GM23338 (cell line): Measurements from ENCODE around the gene TCERG1L. TPM values are rescaled to one million over a fixed set of nuclear protein-coding genes. Genes with fewer than 3 reads are reported as not detected.

Experiments
- ATAC-seq: fragments of 200-7000 bp; cut with Tn5 transposase; 3 replicates; pipeline ENCODE4 v1.9.1; 2020
- DNase-seq: peaks from one replicate; pipeline ENCODE4 v3.0.0-alpha.2; 2015; ENCODE audit warnings: low spot score
- H2AFZ ChIP-seq: fragments of 200-600 bp; sonication (generic); 2 replicates; pipeline ENCODE4 v1.8.0; 2016; ENCODE audit warnings: antibody characterized with exemption, mild to moderate bottlenecking, moderate library complexity
- H3F3A ChIP-seq: fragments of 200-600 bp; sonication (generic); replicated peaks from 2 replicates; pipeline ENCODE4 v1.8.0; 2017; ENCODE audit warnings: antibody characterized with exemption, mixed run types, low read depth
- H3K27ac ChIP-seq: fragments of 200-600 bp; sonication (generic); 2 replicates; pipeline ENCODE4 v1.6.1; 2016; ENCODE audit warnings: low read depth
- H3K27me3 ChIP-seq: fragments of 200-600 bp; sonication (generic); 2 replicates; pipeline ENCODE4 v1.8.0; 2016; ENCODE audit warnings: mild to moderate bottlenecking, mixed run types, moderate library complexity; ENCODE audit not compliant: insufficient read depth
- H3K36me3 ChIP-seq: fragments of 200-600 bp; sonication (generic); 2 replicates; pipeline ENCODE4 v1.8.0; 2016; ENCODE audit warnings: mild to moderate bottlenecking; ENCODE audit not compliant: insufficient read depth
- H3K4me1 ChIP-seq: fragments of 200-600 bp; sonication (generic); 2 replicates; pipeline ENCODE4 v1.8.0; 2016; ENCODE audit warnings: mild to moderate bottlenecking, moderate library complexity; ENCODE audit not compliant: insufficient read depth
- H3K4me2 ChIP-seq: fragments of 200-600 bp; sonication (generic); 2 replicates; pipeline ENCODE4 v1.7.1; 2017; ENCODE audit warnings: mixed run types
- H3K4me3 ChIP-seq: fragments of 200-600 bp; sonication (generic); 2 replicates; pipeline ENCODE4 v1.6.1; 2016; ENCODE audit warnings: mixed run types
- H3K79me2 ChIP-seq: fragments of 200-600 bp; sonication (generic); replicated peaks from 2 replicates; pipeline ENCODE4 v1.8.0; 2017; ENCODE audit warnings: mild to moderate bottlenecking; ENCODE audit not compliant: insufficient read depth
- H3K9me2 ChIP-seq: fragments of 200-600 bp; sonication (generic); 2 replicates; pipeline ENCODE4 v1.8.0; 2017; ENCODE audit not compliant: insufficient read depth
- H4K20me1 ChIP-seq: fragments of 200-600 bp; sonication (generic); replicated peaks from 2 replicates; pipeline ENCODE4 v1.8.0; 2017; ENCODE audit warnings: mild to moderate bottlenecking; ENCODE audit not compliant: insufficient read depth
- H3K27ac Mint-ChIP-seq: 2 replicates; pipeline ENCODE4 v1.8.0; 2020; ENCODE audit warnings: inconsistent platforms, mild to moderate bottlenecking, moderate library complexity, mixed read lengths
- H3K27me3 Mint-ChIP-seq: 3 replicates; pipeline ENCODE4 v1.8.0; 2022; ENCODE audit warnings: low read depth, mild to moderate bottlenecking, moderate library complexity, mixed read lengths, inconsistent platforms; ENCODE audit not compliant: insufficient read depth, poor library complexity
- H3K36me3 Mint-ChIP-seq: 3 replicates; pipeline ENCODE4 v1.8.0; 2021; ENCODE audit warnings: low read depth, mild to moderate bottlenecking, inconsistent platforms, moderate library complexity, mixed read lengths
- H3K4me1 Mint-ChIP-seq: 3 replicates; pipeline ENCODE4 v1.8.0; 2020; ENCODE audit warnings: mild to moderate bottlenecking, inconsistent platforms, mixed read lengths
- H3K4me3 Mint-ChIP-seq: 3 replicates; pipeline ENCODE4 v1.8.0; 2021; ENCODE audit warnings: moderate library complexity, mild to moderate bottlenecking, inconsistent platforms, mixed read lengths
- H3K9me3 Mint-ChIP-seq: 3 replicates; pipeline ENCODE4 v1.8.0; 2020; ENCODE audit warnings: moderate library complexity, mild to moderate bottlenecking, inconsistent platforms, mixed read lengths
- ETS1 ChIP-seq: IDR thresholded peaks from 2 replicates; pipeline ENCODE4 v1.6.1; 2016; ENCODE audit warnings: antibody characterized with exemption
- JUNB ChIP-seq: IDR thresholded peaks from one replicate; pipeline ENCODE4 v1.6.1; 2016; ENCODE audit warnings: antibody characterized with exemption; ENCODE audit not compliant: unreplicated experiment
- NANOG ChIP-seq: IDR thresholded peaks from 2 replicates; pipeline ENCODE4 v1.6.1; 2016; ENCODE audit warnings: antibody characterized with exemption, borderline replicate concordance
- STAT1 ChIP-seq: IDR thresholded peaks from one replicate; pipeline ENCODE4 v1.6.1; 2016; ENCODE audit warnings: antibody characterized with exemption; ENCODE audit not compliant: unreplicated experiment
- ZNF331 ChIP-seq: fragments of 250-450 bp; sonication (Bioruptor Pico); IDR thresholded peaks from 2 replicates; pipeline ENCODE4 v1.5.0; 2020; ENCODE audit warnings: low read depth, mild to moderate bottlenecking, moderate library complexity
- ZNF462 ChIP-seq: fragments of 250-450 bp; sonication (Bioruptor Pico); IDR thresholded peaks from 2 replicates; pipeline ENCODE4 v1.5.0; 2020; ENCODE audit warnings: mild to moderate bottlenecking, moderate library complexity
- polyA plus RNA-seq: library from polyadenylated mRNA; unstranded; fragments of >200 nt; fragmentation: Nextera tagmentation; extraction: Ambion mirVana; gene quantifications from 2 replicates; pipeline ENCODE4 v1.2.1, GENCODE V29; 2016
- total RNA-seq: library from RNA; depleted of rRNA; stranded (reverse); fragments of >200 nt; shearing (Covaris generic); gene quantifications from 2 replicates; pipeline ENCODE4 v1.2.3, GENCODE V29; 2014
- TF ChIP-seq, protein P1 (sequence below): IDR thresholded peaks from one replicate; pipeline ENCODE4 v1.6.1; 2018; ENCODE audit warnings: antibody characterized with exemption; ENCODE audit not compliant: unreplicated experiment

TCERG1L gene
- total and polyA plus RNA-seq, 2 experiments from 2014 or later = 3.9 to 5.5 TPM

DNA sequence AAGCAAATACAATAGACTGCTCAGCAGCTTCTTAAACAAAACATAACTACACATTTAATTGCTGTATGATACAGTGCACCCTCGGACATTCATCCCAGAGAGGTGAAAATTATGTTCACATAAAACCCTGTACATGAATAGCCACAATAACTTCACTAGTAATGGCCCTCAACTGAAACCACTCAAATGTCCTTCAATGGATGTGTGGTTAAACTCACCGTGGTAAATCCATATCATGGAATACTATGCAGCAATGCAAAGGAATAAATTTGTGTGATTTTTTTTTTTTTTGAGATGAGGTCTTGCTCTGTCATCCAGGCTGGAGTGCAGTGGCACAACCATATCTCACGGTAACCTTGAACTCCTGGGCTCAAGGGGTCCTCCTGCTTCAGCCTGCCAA lies 252.7 kb downstream of the TCERG1L start (continued):
- TF ChIP-seq ZNF462 (no peak), STAT1 (no peak)
- TF ChIP-seq, protein P1, sequence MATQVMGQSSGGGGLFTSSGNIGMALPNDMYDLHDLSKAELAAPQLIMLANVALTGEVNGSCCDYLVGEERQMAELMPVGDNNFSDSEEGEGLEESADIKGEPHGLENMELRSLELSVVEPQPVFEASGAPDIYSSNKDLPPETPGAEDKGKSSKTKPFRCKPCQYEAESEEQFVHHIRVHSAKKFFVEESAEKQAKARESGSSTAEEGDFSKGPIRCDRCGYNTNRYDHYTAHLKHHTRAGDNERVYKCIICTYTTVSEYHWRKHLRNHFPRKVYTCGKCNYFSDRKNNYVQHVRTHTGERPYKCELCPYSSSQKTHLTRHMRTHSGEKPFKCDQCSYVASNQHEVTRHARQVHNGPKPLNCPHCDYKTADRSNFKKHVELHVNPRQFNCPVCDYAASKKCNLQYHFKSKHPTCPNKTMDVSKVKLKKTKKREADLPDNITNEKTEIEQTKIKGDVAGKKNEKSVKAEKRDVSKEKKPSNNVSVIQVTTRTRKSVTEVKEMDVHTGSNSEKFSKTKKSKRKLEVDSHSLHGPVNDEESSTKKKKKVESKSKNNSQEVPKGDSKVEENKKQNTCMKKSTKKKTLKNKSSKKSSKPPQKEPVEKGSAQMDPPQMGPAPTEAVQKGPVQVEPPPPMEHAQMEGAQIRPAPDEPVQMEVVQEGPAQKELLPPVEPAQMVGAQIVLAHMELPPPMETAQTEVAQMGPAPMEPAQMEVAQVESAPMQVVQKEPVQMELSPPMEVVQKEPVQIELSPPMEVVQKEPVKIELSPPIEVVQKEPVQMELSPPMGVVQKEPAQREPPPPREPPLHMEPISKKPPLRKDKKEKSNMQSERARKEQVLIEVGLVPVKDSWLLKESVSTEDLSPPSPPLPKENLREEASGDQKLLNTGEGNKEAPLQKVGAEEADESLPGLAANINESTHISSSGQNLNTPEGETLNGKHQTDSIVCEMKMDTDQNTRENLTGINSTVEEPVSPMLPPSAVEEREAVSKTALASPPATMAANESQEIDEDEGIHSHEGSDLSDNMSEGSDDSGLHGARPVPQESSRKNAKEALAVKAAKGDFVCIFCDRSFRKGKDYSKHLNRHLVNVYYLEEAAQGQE = no peak

GRCh38 chr10:131056781-131057180 lies 254.7 kb downstream of the TCERG1L start:
- no peak for ATAC-seq
- Histone ChIP-seq H3K79me2 (no peaks in the 10 kb centered on the region), H2AFZ (no peak overlapping the region), H3K27ac (no peak overlapping the region), H3K4me3 (no peak overlapping the region), H3K36me3 (0 out of 2 replicates have a peak, but pooled peaks cover 4% of the 10 kb centered on the region), H3K4me2 (no peak overlapping the region), H3K4me1 (no peaks in the 10 kb centered on the region), H3K9me2 (no peaks in the 10 kb centered on the region), H4K20me1 (no peaks in the 10 kb centered on the region), H3K27me3 (no peaks in the 10 kb centered on the region), H3F3A (no peaks in the 10 kb centered on the region)
- Mint-ChIP-seq H3K9me3 (peaks cover 87% of the 10 kb centered on the region), H3K4me1 (peaks cover 3% of the 10 kb centered on the region; the same call in 2 of the 3 replicates), H3K4me3 (no peak overlapping the region), H3K27ac (no peak overlapping the region), H3K27me3 (peaks cover 6% of the 10 kb centered on the region), H3K36me3 (peaks cover 40% of the 10 kb centered on the region)
- DNase-seq = no peak
- TF ChIP-seq ZNF331 (CRISPR knock-in tag) (no peak), ETS1 (no peak), JUNB (no peak), NANOG (no peak)
- TF ChIP-seq, protein P1 = no peak
